DND-41 (cell line): ENCODE data around the gene SCAPER.

Source experiments
- EZH2 ChIP-seq: IDR thresholded peaks from 3 replicates; pipeline ENCODE4 v1.6.1; 2012; ENCODE audit warnings: borderline replicate concordance, low read depth, mild to moderate bottlenecking, moderate library complexity, low read length, inconsistent platforms; ENCODE audit not compliant: severe bottlenecking
- TF ChIP-seq, protein P1 (sequence below): IDR thresholded peaks from 2 replicates; pipeline ENCODE4 v1.5.1; 2012; ENCODE audit warnings: borderline replicate concordance, low read length, moderate library complexity, mild to moderate bottlenecking; ENCODE audit not compliant: poor library complexity, severe bottlenecking; ENCODE audit errors: extremely low read depth

- TF ChIP-seq, protein P1, sequence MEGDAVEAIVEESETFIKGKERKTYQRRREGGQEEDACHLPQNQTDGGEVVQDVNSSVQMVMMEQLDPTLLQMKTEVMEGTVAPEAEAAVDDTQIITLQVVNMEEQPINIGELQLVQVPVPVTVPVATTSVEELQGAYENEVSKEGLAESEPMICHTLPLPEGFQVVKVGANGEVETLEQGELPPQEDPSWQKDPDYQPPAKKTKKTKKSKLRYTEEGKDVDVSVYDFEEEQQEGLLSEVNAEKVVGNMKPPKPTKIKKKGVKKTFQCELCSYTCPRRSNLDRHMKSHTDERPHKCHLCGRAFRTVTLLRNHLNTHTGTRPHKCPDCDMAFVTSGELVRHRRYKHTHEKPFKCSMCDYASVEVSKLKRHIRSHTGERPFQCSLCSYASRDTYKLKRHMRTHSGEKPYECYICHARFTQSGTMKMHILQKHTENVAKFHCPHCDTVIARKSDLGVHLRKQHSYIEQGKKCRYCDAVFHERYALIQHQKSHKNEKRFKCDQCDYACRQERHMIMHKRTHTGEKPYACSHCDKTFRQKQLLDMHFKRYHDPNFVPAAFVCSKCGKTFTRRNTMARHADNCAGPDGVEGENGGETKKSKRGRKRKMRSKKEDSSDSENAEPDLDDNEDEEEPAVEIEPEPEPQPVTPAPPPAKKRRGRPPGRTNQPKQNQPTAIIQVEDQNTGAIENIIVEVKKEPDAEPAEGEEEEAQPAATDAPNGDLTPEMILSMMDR, result no peak
- TF ChIP-seq EZH2, result no peak
Measured at GRCh38 chr15:76418352-76419140, 486.6 kb downstream of the SCAPER start.
